Bronchial epithelial cell (primary cell): ENCODE data around the gene ERCC5. TPM values are rescaled to one million over a fixed set of nuclear protein-coding genes. Genes with fewer than 3 reads are reported as not detected.

ENCODE experiments used
- DNase-seq: peaks from one replicate; pipeline ENCODE4 v3.0.0-alpha.2; 2010; ENCODE audit warnings: low read depth
- FAIRE-seq: peaks from 2 replicates; lab custom pipeline; 2011; peaks lifted over from hg19 to GRCh38; lab: Jason Lieb, UNC
- H3K27me3 ChIP-seq: 2 replicates; pipeline ENCODE4 v1.5.1; 2011; ENCODE audit warnings: low read length; ENCODE audit not compliant: control insufficient read depth, insufficient read depth
- H3K36me3 ChIP-seq: 2 replicates; pipeline ENCODE4 v1.5.1; 2011; ENCODE audit warnings: low read length; ENCODE audit not compliant: control insufficient read depth, insufficient read depth
- H3K4me3 ChIP-seq: 2 replicates; pipeline ENCODE4 v1.5.1; 2011; ENCODE audit warnings: mild to moderate bottlenecking, low read depth, low read length, control low read depth
- CTCF ChIP-seq: IDR thresholded peaks from 2 replicates; pipeline ENCODE4 v1.5.1; 2011; ENCODE audit warnings: mild to moderate bottlenecking, moderate library complexity, low read length, control low read depth, inconsistent platforms; ENCODE audit not compliant: insufficient read depth, severe bottlenecking
- total RNA-seq: library from RNA; depleted of rRNA; stranded (reverse); fragments of >200 nt; gene quantifications from 2 replicates; pipeline ENCODE4 v1.2.1, GENCODE V29; 2014

ERCC5 gene
- total RNA-seq, 1 donor from 2014 or later = 41.3 TPM

GRCh38 chr13:102911336-102911735, 65.5 kb downstream of the ERCC5 start:
- no peak for TF ChIP-seq CTCF
- Histone ChIP-seq H3K27me3 (no peaks in the 10 kb centered on the region), H3K36me3 (no peaks in the 10 kb centered on the region), H3K4me3 (no peak overlapping the region)
- FAIRE-seq (peak; percentile 87), DNase-seq (peak; percentile 98)

- Histone ChIP-seq H3K36me3 (no peaks in the 10 kb centered on the region), H3K4me3 (no peak overlapping the region), H3K27me3 (no peaks in the 10 kb centered on the region)
- DNase-seq (no peak), FAIRE-seq (no peak)
- no peak for TF ChIP-seq CTCF
These were observed 66.8 kb downstream of the ERCC5 start for GRCh38 chr13:102912599-102912998.

DNA sequence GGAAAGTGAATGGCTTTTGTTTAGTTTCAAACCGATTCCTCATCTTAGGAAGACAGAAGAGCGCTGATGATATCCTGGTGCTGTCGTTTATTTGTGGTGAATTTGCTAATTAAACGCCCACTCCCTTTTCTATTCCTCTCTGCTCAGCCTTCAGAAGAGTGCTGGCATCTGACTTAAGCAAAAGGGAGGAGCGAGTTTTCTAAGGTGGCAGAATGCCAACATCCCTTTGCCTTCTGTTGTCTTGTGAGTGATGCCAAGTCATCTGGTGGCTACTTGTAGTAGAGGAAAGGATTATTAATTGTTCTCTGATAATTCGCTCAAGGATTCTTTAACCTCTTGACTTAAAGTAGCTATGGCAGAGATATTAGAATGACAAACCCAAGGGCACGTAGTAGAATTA, 68.1 kb downstream of the ERCC5 start:
- TF ChIP-seq CTCF = no peak
- FAIRE-seq = no peak
- Histone ChIP-seq H3K27me3 (no peaks in the 10 kb centered on the region), H3K4me3 (no peak overlapping the region), H3K36me3 (no peaks in the 10 kb centered on the region)
- peak; percentile 87 for DNase-seq

- no peak for FAIRE-seq
- Histone ChIP-seq H3K27me3 (no peaks in the 10 kb centered on the region), H3K4me3 (no peak overlapping the region), H3K36me3 (no peaks in the 10 kb centered on the region)
- DNase-seq = no peak
- no peak for TF ChIP-seq CTCF
These were observed 68.6 kb downstream of the ERCC5 start for GRCh38 chr13:102914339-102914930.

DNA sequence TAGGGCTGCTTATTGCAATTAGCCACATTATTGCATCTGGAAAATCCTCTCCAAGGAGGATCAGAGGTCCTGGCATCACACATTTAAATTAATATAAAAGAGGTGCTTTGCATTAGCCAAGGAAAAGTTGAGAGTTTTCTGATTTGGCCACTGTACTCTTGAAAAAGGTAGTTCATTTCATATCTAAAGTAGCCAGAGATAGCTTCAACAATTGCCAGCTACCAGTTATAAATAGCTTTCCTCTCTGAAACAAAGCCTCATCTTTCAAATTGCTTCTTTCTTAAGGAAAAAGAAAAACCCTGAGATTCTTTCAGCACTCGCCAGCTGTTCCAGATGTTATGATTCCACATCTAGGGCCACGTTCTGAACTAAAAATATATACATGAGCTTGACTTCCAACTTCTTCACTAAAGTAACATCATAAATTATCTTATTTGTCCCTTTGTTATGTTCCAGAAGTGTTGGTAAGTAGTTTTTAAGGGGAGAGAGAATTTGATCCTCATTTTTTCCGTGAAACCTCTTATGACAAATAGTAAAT, 69.6 kb downstream of the ERCC5 start:
- no peaks in the 10 kb centered on the region for H3K27me3 ChIP-seq
- DNase-seq (no peak), FAIRE-seq (no peak)
- TF ChIP-seq CTCF = no peak
- H3K36me3 ChIP-seq = no peaks in the 10 kb centered on the region
- H3K4me3 ChIP-seq = no peak overlapping the region

DNA sequence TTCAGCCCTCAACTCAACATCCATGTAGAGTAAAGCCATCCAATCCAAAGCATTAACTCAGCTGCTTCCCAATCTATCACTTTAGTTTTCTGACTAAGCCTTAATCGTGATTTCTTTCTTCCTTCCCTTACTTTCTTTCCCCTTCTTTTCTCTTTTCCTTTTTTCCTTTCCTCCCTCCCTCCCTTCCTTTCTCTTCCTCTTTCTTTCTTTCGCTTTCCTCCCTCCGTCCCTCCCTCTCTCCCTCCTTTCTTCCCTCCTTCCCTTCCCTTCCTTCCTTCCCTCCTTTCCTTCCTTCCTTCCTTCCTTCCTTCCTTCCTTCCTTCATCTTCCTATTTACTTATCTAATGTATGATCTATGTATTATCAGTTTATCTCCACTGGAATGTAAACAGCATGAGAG, 71.2 kb downstream of the ERCC5 start:
- no peak for FAIRE-seq
- no peak overlapping the region for H3K4me3 ChIP-seq
- no peak for DNase-seq
- no peak for TF ChIP-seq CTCF
- no peaks in the 10 kb centered on the region for H3K36me3 ChIP-seq
- H3K27me3 ChIP-seq = no peaks in the 10 kb centered on the region
